GOT3 (cell line): ENCODE data around the gene ZNRF3.
"Not testable (repeated sequence)": the region's sequence is repeated elsewhere in the genome, so short reads cannot be mapped to it uniquely, and the experiment has no call there.

ENCODE experiments used
- DNase-seq: peaks from one replicate; lab custom pipeline; 2025; ENCODE audit warnings: mixed read lengths; lab: John Stamatoyannopoulos, UW

Gene ZNRF3

DNA sequence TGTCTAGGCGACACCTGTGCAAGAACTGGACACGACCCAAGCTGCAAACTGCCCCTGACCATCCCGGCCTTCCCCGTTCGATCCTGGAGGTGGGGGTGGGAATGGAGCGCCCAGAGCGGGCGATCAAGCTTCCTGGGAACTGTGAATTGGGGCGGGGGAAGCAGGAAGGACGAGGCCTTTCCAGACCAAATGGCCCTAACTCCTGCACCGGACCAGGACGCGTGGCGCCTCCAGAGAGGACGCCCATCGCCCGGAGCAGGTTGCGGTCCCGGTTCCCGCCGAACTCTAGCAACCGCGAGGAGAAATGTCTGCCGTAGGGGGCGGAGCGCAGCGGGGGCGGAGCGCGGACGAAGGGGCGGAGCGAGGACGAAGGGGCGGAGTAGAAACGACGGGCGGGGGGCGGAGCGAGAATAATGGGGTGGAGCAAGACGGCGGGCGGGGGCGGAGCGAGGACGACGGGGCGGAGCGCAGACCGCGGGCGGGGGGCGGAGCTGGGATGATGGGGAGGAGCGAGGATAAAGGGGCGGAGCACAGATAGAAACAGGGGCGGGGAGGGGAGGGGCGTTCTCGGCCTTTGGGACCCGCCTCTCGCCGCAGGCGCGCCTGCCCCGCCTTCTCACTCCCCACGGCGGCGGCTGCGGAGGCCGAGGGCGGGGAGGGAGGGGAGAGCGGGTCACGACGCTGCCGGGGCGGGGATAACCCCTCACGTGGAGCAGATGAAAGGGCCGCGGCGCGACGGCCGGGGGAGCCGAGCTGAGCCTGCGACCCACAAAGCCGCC lies at the start of gene ZNRF3:
ZNRF3 (plus strand) TSS at position 695 of the 779 bp plus-strand sequence. CDS start 195 bp downstream, outside the sequence.
- peak; percentile 68 for DNase-seq

DNA sequence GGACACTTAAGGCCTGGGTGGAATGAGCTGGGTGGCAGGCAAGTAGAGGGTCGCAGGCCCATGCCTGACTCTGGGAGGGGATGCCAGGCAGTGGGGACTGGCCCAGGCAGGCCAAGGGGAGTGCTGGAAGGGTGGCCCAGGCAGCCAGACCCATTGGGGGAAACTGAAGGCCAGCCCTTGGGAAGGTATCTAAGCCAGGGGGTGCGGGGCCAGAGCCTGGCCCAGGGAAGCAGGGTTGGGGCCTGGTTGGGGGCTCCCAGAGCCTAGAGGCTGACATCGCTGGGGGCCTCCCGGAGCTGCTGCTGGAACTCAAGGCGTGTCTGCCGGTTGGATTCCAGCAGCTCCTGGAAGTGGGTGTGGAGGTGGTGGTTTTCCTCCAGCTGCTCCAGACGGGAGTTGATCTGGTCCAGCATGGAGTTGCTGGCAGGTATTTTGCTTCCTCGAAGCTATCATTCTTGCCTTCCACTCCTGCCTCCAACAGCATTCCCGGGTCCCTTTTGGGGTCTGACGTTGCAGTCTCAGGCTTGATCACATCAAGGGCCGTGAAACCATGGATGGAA lies 47.7 kb upstream of the ZNRF3 start:
- no peak for DNase-seq

DNA sequence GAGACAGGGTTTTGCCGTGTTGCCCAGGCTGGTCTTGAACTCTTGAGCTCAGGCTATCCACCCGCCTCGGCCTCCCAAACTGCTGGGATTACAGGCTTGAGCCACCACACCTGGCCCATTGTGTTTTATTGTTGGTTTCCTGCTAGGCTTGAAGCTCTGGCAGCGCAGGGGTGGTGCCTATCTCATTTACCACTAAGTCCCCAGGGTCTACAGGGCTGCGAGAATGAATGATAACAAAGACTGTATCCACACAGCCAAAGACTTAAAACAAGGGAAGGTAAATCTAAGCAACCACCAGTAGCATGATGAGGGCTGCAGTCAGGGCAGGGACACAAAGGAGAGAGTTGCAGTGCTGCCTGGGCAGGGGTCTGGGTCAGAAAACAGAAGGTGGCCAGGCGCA lies 45.7 kb upstream of the ZNRF3 start:
- no peak for DNase-seq

DNA sequence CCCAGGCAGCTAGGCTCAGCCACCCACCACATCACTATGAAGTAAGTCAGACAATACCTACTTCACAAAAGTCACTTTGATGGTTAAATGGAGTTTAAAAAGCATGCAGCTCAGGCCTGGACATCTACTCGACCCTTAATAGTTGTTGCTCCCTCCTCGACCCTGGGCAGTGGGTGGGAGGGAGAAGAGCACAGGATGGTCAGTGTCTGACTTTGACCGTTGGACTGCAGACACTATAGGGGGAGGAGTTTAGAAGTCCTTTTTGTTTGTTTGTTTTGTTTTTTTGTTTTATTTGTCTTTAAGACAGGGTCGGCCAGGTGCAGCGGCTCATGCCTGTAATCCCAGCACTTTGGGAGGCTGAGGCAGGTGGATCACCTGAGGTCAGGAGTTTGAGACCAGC lies 44.4 kb upstream of the ZNRF3 start:
- no peak for DNase-seq

DNA sequence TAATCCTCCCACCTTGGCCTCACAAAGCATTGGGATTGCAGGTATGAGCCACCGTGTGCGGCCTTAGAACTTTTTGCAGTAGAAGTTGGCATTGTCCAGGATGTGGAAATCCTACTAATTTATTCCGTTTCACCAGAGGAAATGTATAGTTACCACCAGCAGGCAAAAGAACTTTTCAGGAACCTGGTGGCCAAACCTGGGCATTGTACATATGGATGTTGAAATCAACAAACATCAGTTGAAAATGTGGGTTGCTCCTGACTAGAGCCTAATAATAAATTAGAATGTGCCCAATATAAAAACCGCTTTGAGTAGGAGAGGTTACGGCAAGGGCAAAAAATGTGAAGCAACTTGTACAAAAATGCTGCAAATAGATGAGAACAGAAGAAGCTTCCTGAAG lies 42.3 kb upstream of the ZNRF3 start:
- DNase-seq, result no peak

DNA sequence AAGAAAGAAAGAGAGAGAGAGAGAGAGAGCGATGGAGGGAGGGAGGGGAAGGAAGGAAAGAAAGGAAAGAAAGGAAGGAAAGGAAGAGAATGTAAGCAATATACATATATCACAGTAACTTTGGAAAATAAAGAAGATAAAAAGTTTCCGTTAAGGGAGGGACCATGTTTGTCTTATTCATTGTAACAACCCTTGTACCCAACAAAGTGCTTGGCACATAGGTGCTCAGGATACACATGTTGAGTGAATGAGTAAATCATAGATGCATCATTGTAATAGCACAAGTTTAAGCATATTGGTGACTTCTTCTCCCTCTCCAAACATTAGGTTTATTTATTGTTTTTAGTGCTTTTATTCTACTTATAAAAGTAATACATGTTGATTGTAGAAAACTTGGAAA lies 39.7 kb upstream of the ZNRF3 start:
- no peak for DNase-seq

DNA sequence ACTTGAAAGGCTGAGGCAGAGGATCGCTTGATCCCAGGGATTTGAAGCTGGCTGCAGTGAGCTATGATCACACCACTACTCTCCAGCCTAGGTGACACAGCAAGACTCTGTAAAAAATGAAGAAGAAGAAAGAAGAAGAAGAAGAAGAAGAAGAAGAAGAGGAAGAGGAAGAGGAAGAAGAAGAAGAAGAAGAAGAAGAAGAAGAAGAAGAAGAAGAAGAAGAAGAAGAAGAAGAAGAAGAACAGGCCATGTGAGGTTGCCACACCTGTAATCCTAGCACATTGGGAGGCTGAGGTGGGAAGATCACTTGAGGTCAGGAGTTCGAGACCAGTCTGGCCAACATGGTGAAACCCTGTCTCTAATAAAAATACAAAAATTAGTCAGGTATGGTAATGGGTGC lies 39.1 kb upstream of the ZNRF3 start:
- not testable (repeated sequence) for DNase-seq

DNA sequence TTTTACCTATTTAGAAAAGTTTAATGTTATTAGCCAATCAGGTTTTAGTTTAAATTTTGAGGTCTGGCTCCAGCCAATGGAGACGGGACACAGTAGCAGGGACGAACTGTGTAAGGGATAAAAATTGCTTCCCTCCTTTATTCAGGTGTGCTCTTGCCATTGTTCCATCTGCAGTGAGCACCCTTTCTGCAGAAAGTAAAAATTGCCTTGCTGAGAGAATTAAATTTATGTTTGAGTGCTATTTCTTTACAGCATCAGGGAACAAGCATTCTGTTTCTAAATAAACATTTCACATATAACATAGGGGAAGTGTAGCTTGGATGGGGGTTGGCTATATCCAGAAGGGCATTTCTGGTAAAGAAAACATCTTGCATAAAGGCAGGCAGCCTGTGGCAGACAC lies 36.4 kb upstream of the ZNRF3 start:
- no peak for DNase-seq

DNA sequence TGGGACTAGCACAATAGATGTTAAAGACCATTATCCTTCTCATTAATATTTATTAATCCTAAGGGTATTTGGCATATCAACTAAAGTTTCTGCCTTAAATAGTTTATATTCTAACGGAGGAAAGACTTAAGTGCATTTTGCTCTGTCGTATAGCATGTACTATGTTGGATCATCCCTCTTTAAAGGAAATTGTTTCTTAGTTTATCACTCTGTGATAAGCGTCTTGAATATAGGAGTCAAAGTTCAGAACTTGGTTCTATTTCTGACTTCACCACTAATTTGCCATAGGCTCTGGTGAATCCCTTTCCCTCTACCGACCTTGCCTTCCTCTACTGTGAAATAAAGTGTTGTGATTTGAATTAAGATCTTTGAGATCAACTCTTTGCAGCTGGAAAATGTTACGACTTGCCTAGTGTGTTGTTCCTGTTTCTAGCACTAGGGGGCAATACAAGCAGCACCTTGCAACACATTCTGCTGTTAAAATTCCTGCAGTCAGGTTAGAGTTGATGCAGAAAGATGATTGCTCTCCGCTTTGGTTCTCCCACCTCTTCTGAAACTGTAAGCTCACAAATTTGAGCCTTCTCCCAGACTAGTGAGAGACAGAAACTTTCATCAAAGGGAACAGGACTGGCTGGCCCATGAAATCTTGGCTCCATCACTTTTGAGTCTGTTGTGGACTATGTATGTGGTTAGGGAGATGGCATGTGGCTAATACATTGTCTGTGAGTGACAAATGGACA lies 27.8 kb upstream of the ZNRF3 start:
- no peak for DNase-seq

DNA sequence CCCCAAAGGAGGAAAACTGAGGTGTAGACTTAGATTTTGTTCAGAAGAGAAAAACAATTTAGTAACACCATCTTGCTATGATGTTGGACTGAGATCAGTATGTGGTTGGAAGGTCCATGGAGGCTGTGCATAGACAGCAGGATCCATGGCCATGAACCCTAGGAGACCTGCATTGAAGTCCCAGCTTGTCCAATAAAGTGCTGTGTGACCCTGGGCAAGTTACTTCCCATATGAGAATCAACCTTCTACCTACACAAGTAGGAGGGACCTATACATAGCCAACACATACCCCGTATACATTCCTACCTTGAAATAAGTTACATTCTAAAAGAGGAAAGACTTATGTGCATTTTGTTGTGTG lies 27.3 kb upstream of the ZNRF3 start:
- no peak for DNase-seq

DNA sequence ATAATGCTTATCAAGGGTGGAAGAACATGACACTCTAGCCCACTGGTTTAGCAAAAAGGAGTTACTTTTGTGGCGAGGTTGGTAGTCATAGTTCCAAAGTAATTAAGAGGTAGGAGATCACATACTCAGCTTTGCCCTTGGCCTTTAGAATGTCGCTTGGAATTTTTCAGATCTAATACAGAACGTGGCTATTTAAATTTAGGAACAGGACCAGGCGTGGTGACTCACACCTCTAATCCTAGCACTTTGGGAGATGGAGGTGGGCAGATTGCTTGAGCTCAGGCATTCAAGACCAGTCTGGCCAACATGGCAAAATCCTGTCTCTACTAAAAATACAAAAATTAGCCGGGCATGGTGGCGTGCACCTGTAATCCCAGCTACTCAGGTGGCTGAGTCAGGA lies 26.1 kb upstream of the ZNRF3 start:
- DNase-seq, result no peak

DNA sequence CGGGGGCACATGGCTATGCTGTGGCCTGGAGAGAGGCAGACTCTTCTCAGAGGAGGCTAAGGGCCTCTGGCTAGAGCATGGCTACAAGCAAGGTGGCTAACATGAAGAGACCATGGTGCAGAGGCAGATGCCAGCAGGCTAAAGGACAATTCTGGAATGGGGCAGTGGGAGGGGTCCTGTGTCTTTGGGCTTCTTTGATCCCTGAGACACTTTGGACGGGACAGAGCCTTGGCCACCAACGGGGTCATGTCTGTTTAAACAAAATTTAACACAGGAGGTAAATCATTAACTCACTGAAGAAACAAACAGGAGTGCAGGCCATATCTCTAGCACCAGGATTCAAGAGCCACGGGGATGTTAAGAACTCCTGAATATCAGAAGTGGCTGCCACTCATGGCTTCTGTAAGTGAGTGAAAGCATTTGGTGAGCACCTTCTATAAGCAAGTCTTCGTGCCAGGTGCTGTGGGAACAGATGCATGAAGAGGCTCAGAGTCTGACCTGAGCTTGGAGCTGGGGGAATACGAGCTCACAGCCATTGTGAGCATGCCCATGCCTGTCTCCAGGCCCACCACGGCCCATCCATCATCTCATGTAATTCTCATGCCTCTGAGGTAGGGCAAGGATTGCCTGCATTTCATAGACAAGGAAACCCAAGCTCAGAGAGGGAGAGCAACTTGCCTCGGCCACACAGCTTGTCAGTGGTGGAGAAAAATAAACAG lies 18.3 kb upstream of the ZNRF3 start:
- DNase-seq, result no peak

DNA sequence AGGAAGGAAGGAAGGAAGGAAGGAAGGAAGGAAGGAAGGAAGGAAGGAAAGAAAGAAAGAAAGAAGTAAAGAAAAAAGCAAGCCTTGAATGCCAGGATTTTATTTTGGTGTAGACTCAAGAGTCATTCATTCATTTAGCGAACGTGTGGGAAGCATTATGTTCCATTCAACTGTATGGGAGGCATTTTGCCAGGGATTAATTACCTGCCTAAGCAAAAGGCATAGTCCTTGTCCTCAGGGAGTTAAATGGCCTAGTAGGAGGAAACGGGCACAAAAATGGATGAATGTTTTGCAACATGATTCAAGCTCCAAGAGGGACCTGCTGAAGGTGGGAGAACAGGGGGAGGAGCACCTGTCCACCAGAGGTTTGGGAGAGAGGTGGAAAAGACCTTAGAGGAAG lies 16.2 kb upstream of the ZNRF3 start:
- DNase-seq, result no peak

DNA sequence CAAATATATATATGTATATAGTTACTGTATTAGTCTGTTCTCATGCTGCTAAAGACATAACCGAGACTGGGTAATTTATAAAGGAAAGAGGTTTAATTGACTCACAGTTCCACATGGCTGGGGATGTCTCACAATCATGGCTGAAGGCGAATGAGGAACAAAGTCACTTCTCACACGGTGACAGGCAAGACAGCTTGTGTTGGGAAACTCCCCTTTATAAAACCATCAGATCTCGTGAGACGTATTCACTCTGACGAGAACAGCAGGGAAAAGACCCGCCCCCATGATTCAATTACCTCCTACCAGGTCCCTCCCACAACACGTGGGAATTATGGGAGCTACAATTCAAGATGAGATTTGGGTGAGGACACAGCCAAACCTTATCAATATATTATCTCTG lies 15.0 kb upstream of the ZNRF3 start:
- DNase-seq, result not testable (repeated sequence)

DNA sequence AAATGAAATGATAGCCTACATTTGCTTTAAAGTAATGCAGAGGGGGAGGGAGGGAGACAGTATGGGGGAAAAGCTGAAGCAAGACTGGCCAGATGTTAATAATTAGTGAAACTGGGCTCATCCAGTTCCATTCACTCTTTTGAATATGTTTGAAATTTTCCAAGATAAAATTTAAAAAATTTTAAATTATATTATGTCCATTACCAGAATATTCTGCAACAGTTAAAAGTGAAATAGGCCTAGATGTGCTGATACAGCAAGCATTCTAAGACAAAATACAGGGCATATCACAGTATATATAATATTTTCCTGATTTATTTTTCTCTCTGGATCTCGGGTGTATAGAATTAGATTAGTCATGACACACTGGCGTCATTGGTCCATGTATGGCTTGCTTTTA lies 13.6 kb upstream of the ZNRF3 start:
- DNase-seq, result no peak

DNA sequence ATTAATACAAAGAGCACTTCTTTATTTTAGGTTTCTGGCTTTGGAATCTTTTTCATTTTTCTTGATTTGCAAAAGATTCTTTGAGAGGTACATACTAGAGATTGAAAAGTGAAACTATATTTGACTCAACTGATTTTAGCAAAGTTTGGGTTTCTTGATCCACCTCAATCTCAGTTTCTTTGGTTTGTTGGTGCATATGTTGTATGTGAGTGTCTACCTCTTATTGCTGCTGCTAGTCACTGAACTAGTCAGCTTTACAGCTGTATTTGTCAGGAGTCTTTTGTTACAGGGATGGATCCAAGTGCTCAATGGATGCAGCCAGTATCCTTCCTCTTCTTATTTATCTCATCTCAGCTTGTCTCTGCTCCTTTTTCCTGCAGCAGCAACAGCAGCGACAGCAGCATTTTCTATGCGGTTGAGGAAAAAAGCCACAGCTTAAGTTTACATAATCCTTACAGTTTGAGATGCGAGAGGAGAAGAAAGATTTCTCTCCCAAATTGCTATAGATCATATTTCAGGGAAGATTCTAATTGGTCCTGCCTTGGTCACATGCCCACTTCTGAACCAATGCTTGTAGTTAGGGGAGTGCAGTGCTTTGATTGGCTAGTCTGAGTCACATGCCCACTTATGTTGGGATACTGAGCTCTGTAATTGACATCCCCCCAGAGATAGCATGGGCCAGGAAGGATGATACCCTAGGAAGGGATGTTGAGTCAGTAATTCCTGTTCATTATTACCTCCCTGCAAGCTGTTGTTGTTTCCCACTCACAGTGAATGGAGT lies 10.0 kb upstream of the ZNRF3 start:
- no peak for DNase-seq

DNA sequence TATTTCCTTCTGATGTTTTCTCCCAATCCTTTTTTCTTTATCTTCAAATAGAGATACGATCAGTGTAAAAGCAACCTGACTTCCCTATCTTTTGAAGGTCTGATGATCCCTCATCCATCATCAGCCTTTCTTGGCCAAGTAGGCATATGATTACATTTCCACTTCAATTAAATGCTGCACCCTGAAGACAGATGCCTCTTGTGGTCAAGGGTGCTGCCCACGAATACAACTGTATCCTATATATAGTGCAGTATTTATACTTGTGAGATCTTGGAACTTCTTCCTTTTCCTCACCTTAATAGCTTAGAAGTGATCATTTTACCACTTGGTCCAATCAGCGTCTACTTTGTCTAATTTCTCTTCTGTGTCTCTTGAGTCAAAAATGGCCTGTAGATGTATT lies 9.3 kb upstream of the ZNRF3 start:
- DNase-seq, result no peak

DNA sequence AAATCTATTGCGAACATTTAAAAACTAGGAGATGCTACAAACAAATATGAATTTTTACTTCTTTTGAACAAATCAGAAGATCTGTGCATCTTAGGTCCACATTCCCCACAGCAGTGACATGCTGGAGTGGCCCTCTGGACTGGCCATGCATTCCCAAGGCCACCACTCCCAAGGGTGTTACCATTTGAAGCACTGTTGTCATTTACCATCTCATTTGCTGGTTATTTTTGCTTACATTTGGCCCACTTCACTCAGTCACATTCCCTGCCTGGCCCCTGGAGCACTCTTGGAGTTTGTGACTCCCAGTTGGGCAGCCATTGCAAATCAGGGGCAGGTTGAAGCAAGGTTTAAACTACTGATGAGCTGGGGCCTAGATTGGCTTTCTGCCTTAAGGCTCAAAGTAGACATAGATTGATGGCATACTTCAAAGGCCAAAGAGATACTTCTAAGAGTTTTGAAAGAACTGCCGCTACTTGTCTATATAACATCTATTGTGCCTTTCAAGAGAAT lies 8.5 kb upstream of the ZNRF3 start:
- DNase-seq, result no peak

DNA sequence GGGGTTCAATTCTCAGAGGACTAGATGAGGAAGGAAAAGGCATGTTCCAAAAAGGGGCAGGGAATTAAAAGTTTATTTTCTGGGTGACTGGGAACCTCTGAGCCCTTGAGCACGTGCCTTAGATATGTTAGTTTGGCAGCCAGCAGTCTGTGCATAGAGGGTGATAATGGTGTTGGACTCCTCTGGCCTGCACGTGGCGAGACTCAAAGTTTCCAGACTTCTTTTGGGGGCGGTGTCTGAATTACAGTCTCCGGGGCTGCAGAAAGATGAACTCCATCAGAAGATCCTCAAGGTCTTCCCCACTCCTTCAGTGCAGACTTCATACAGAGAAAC lies 861 bp upstream of the ZNRF3 start:
- no peak for DNase-seq

DNA sequence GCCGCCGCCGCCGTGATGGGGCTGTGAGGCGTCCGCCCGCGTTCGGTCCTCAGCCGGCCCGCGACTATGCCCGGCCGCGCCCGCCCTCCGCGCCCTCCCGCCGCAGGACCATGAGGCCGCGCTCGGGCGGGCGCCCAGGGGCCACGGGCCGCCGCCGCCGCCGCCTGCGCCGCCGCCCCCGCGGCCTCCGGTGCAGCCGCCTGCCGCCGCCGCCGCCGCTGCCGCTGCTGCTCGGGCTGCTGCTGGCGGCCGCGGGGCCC lies 215 bp downstream of the ZNRF3 start:
- no peak for DNase-seq

DNA sequence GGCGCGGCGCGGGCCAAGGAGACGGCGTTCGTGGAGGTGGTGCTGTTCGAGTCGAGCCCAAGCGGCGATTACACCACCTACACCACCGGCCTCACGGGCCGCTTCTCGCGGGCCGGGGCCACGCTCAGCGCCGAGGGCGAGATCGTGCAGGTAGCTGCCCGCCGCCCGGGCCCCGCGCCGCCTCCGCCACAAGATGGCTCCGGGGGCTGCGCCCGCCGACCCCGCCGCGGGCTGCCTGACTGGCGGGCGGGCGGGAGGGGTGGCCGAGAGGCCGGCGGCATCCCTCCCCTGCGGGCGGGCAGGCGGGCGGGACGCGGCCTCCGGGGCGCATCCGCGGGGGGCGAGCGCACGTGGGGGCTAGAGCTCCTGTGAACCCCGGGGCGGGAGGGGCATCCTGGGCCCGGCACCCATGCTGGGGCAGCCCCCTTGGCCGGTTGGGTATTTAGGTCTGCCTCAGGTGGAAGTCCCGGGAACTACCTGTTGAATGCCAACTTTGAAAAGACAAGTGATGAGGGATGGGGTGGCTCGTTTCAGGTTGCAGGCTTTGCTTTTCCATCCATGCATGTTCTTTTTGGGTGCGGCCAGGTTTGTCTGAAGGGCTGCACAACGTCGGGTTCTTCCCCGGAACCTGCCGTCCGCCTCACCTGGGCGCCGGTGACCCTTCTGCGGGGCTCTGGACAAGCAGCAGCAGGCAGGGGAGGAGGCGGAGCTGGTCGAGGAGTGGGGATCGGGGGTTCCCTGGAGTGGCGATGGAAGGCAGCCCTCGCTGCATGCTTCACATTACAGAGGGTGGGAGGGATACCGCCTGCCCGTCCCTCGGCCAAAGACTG lies 760 bp downstream of the ZNRF3 start:
- DNase-seq, result no peak
